HEK293T (cell line): ENCODE data around the gene FGFBP1.

Experiments
- CTBP1 ChIP-seq: fragments of 450-650 bp; IDR thresholded peaks from 2 replicates; pipeline ENCODE4 v1.6.1; 2016; ENCODE audit warnings: borderline replicate concordance
- ELF4 ChIP-seq: fragments of 450-650 bp; IDR thresholded peaks from 2 replicates; pipeline ENCODE4 v1.6.1; 2017; ENCODE audit warnings: antibody characterized with exemption
- FOXA1 ChIP-seq: fragments of 450-650 bp; IDR thresholded peaks from 2 replicates; pipeline ENCODE4 v1.6.1; 2016; ENCODE audit warnings: mild to moderate bottlenecking
- FOXK2 ChIP-seq: fragments of 450-650 bp; IDR thresholded peaks from 2 replicates; pipeline ENCODE4 v1.6.1; 2016; ENCODE audit warnings: mild to moderate bottlenecking
- FOXM1 ChIP-seq: fragments of 450-650 bp; IDR thresholded peaks from 2 replicates; pipeline ENCODE4 v1.6.1; 2017; ENCODE audit warnings: mild to moderate bottlenecking, borderline replicate concordance
- L3MBTL2 ChIP-seq: fragments of 450-650 bp; conservative IDR thresholded peaks from 2 replicates; pipeline ENCODE4 v1.6.1; 2016; ENCODE audit warnings: mild to moderate bottlenecking
- NFRKB ChIP-seq: fragments of 450-650 bp; IDR thresholded peaks from 2 replicates; pipeline ENCODE4 v1.6.1; 2016; ENCODE audit warnings: mild to moderate bottlenecking, moderate library complexity
- SP1 ChIP-seq: fragments of 450-650 bp; IDR thresholded peaks from 2 replicates; pipeline ENCODE4 v1.6.1; 2017
- SUZ12 ChIP-seq: fragments of 450-650 bp; IDR thresholded peaks from 2 replicates; pipeline ENCODE4 v1.6.1; 2016; ENCODE audit warnings: mild to moderate bottlenecking
- TARDBP ChIP-seq: fragments of 450-650 bp; IDR thresholded peaks from 2 replicates; pipeline ENCODE4 v1.6.1; 2016

DNA sequence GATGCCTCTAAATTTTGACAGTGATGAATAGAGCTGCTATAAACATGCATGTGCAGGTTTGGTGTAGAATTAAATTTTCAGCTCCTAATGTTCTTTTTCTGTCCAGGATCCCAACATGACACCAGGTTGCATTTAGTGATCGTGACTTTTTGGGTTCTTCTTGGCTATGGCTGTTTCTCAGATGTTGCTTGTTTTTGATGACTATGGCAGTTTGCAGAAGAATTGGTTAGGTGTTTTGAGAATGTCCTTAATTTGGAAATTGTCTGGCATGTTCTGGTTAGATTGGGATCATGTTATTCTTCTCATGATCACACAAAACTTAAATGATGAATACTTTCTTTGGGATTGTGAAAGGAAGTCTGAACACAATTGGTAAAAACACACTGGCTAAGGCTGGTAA lies 3.7 kb upstream of the FGFBP1 start:
- TF ChIP-seq FOXM1 (no peak), FOXA1 (no peak), FOXK2 (no peak), NFRKB (no peak), L3MBTL2 (no peak), ELF4 (no peak), SP1 (no peak), SUZ12 (no peak), TARDBP (no peak), CTBP1 (no peak)
